ENCODE results near the gene TOMM34.
A peak's percentile ranks its signal among the peaks of the same experiment; 100 is the strongest.

TOMM34 gene

DNA sequence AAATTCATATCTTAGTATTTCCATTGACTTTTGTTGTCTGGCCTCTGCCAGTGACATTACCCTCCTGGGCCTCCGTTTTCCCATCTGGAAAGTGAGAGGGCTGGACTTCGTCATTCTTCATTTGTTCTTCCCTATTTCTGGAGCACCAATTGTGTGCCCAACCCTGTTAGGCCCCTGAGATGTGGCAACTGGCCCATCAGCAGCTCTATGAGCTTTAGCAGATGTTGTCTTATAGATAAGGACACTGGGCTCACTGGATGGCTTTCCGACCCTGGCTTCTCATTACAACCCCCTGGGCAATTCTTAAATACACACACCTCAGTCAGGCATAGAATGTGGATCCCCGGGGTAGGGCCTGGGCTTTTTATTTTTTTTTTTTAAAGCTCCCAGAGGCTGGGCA is 35.7 kb downstream of the TOMM34 start:
- Histone ChIP-seq H3K9me3 (ENCODE audit: control insufficient read depth, low read length) (no peaks in the 10 kb centered on the region), H3K27me3 (replicated peaks; ENCODE audit: control insufficient read depth, insufficient read depth, low read length) (no peaks in the 10 kb centered on the region), H3K4me3 (ENCODE audit: low read length) (no peak overlapping the region), H3K4me1 (ENCODE audit: control insufficient read depth, insufficient read depth, low read length) (no peaks in the 10 kb centered on the region), H3K36me3 (ENCODE audit: control insufficient read depth, insufficient read depth, low read length, severe bottlenecking) (peaks cover 12% of the 10 kb centered on the region), H3K9ac (ENCODE audit: low read length) (no peak overlapping the region)
- no peak for DNase-seq (ENCODE audit: low read depth)

DNA sequence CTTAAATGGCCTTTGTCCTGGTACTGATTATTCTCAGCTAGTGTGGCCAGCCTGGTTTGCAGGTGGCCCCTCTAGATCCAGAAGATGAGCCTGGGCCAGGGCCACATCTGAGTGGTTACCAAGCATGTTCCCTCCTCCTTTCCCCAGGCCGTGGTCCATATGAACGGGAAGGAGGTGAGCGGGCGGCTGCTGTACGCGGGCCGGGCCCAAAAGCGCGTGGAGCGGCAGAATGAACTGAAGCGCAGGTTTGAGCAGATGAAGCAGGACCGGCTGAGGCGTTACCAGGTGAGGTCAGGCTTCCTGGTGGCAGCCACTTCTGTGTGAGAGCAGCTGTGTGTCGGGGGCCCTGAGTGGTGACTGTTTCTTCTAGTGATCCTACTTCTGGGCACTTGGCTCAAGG is 38.8 kb downstream of the TOMM34 start:
- Histone ChIP-seq H3K9me3 (ENCODE audit: control insufficient read depth, low read length) (no peaks in the 10 kb centered on the region), H3K9ac (ENCODE audit: low read length) (no peak overlapping the region), H3K4me1 (ENCODE audit: control insufficient read depth, insufficient read depth, low read length) (no peaks in the 10 kb centered on the region), H3K27me3 (replicated peaks; ENCODE audit: control insufficient read depth, insufficient read depth, low read length) (no peaks in the 10 kb centered on the region), H3K36me3 (ENCODE audit: control insufficient read depth, insufficient read depth, low read length, severe bottlenecking) (peaks cover 17% of the 10 kb centered on the region), H3K4me3 (ENCODE audit: low read length) (no peak overlapping the region)
- DNase-seq (ENCODE audit: low read depth): no peak

GRCh38 chr20:44918761-44919160 is 41.4 kb downstream of the TOMM34 start:
- Histone ChIP-seq H3K9me3 (ENCODE audit: control insufficient read depth, low read length) (no peaks in the 10 kb centered on the region), H3K27me3 (replicated peaks; ENCODE audit: control insufficient read depth, insufficient read depth, low read length) (no peaks in the 10 kb centered on the region), H3K4me1 (ENCODE audit: control insufficient read depth, insufficient read depth, low read length) (peaks cover 3% of the 10 kb centered on the region), H3K36me3 (ENCODE audit: control insufficient read depth, insufficient read depth, low read length, severe bottlenecking) (peaks cover 15% of the 10 kb centered on the region), H3K9ac (ENCODE audit: low read length) (no peak overlapping the region), H3K4me3 (ENCODE audit: low read length) (no peak overlapping the region)
- DNase-seq (ENCODE audit: low read depth): no peak

DNA sequence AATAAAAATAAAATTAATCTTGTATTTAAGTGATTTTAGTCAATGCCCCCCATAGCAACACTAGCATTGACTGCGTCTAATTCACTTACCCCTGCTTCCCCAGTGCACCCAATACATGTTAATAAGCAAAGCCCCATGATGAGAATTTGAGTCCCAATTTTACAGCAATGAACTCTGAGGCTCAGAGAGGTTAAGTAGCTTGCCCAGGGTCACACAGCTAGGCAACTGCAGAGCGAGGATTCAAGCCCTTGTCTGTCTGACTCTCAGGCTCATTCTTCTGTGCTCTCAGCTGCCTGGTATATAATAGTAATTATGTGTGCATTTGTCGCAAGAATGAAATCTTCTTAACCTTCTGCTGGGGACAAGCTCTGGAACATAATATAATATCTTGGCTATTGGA is 41.9 kb downstream of the TOMM34 start:
- peaks cover 16% of the 10 kb centered on the region for H3K36me3 ChIP-seq (ENCODE audit: control insufficient read depth, insufficient read depth, low read length, severe bottlenecking)
- H3K4me1 ChIP-seq (ENCODE audit: control insufficient read depth, insufficient read depth, low read length): peaks cover 3% of the 10 kb centered on the region
- no peak for DNase-seq (ENCODE audit: low read depth)
- no peak overlapping the region for H3K4me3 ChIP-seq (ENCODE audit: low read length)
- H3K27me3 ChIP-seq (replicated peaks; ENCODE audit: control insufficient read depth, insufficient read depth, low read length): no peaks in the 10 kb centered on the region
- no peaks in the 10 kb centered on the region for H3K9me3 ChIP-seq (ENCODE audit: control insufficient read depth, low read length)
- no peak overlapping the region for H3K9ac ChIP-seq (ENCODE audit: low read length)

DNA sequence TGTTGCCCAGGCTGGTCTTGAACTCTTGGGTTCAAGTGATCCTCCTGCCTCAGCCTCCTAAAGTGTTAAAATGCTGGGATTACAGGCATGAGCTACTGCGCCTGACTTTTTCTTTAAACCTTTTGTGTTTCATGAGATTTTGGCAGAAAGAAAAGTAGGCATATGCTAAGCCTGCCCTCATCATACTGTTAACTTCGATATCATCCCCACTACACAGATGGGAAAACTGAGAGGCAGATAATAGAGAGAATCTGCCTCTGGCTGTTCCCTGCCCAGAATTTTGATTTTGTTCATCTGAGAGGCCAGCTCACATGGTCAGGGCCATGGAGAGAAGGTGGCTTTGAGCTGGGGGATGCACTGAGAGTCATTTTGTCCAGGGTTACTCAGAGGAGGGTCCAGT is 42.8 kb downstream of the TOMM34 start:
- H3K36me3 ChIP-seq (ENCODE audit: control insufficient read depth, insufficient read depth, low read length, severe bottlenecking): peaks cover 26% of the 10 kb centered on the region
- no peak overlapping the region for H3K9ac ChIP-seq (ENCODE audit: low read length)
- H3K4me3 ChIP-seq (ENCODE audit: low read length): no peak overlapping the region
- no peaks in the 10 kb centered on the region for H3K9me3 ChIP-seq (ENCODE audit: control insufficient read depth, low read length)
- no peaks in the 10 kb centered on the region for H3K27me3 ChIP-seq (replicated peaks; ENCODE audit: control insufficient read depth, insufficient read depth, low read length)
- peaks cover 3% of the 10 kb centered on the region for H3K4me1 ChIP-seq (ENCODE audit: control insufficient read depth, insufficient read depth, low read length)
- no peak for DNase-seq (ENCODE audit: low read depth)

- Histone ChIP-seq H3K27me3 (replicated peaks; ENCODE audit: control insufficient read depth, insufficient read depth, low read length) (no peaks in the 10 kb centered on the region), H3K9ac (ENCODE audit: low read length) (no peak overlapping the region), H3K4me1 (ENCODE audit: control insufficient read depth, insufficient read depth, low read length) (peaks cover 3% of the 10 kb centered on the region), H3K9me3 (ENCODE audit: control insufficient read depth, low read length) (no peaks in the 10 kb centered on the region), H3K36me3 (ENCODE audit: control insufficient read depth, insufficient read depth, low read length, severe bottlenecking) (peaks cover 26% of the 10 kb centered on the region), H3K4me3 (ENCODE audit: low read length) (no peak overlapping the region)
- DNase-seq (ENCODE audit: low read depth): no peak
Observed at GRCh38 chr20:44916586-44916985, 43.6 kb downstream of the TOMM34 start.

- no peaks in the 10 kb centered on the region for H3K27me3 ChIP-seq (replicated peaks; ENCODE audit: control insufficient read depth, insufficient read depth, low read length)
- peaks cover 26% of the 10 kb centered on the region for H3K36me3 ChIP-seq (ENCODE audit: control insufficient read depth, insufficient read depth, low read length, severe bottlenecking)
- H3K9ac ChIP-seq (ENCODE audit: low read length): no peak overlapping the region
- H3K4me3 ChIP-seq (ENCODE audit: low read length): no peak overlapping the region
- no peak for DNase-seq (ENCODE audit: low read depth)
- no peaks in the 10 kb centered on the region for H3K9me3 ChIP-seq (ENCODE audit: control insufficient read depth, low read length)
- peaks cover 9% of the 10 kb centered on the region for H3K4me1 ChIP-seq (ENCODE audit: control insufficient read depth, insufficient read depth, low read length)
Observed at GRCh38 chr20:44914924-44915323, 45.3 kb downstream of the TOMM34 start.

- peaks cover 45% of the 10 kb centered on the region for H3K36me3 ChIP-seq (ENCODE audit: control insufficient read depth, insufficient read depth, low read length, severe bottlenecking)
- peaks cover 10% of the 10 kb centered on the region for H3K4me1 ChIP-seq (ENCODE audit: control insufficient read depth, insufficient read depth, low read length)
- H3K9ac ChIP-seq (ENCODE audit: low read length): no peak overlapping the region
- H3K9me3 ChIP-seq (ENCODE audit: control insufficient read depth, low read length): no peaks in the 10 kb centered on the region
- H3K4me3 ChIP-seq (ENCODE audit: low read length): no peak overlapping the region
- H3K27me3 ChIP-seq (replicated peaks; ENCODE audit: control insufficient read depth, insufficient read depth, low read length): no peaks in the 10 kb centered on the region
- DNase-seq (ENCODE audit: low read depth): no peak
Observed at GRCh38 chr20:44912189-44912588, 48.0 kb downstream of the TOMM34 start.

- Histone ChIP-seq H3K36me3 (ENCODE audit: control insufficient read depth, insufficient read depth, low read length, severe bottlenecking) (peaks cover 47% of the 10 kb centered on the region), H3K4me1 (ENCODE audit: control insufficient read depth, insufficient read depth, low read length) (peaks cover 18% of the 10 kb centered on the region), H3K9me3 (ENCODE audit: control insufficient read depth, low read length) (no peaks in the 10 kb centered on the region), H3K27me3 (replicated peaks; ENCODE audit: control insufficient read depth, insufficient read depth, low read length) (no peaks in the 10 kb centered on the region), H3K9ac (ENCODE audit: low read length) (no peak overlapping the region), H3K4me3 (ENCODE audit: low read length) (no peak overlapping the region)
- peak; percentile 24 for DNase-seq (ENCODE audit: low read depth)
Observed at GRCh38 chr20:44911264-44911921, 48.8 kb downstream of the TOMM34 start.

- Histone ChIP-seq H3K4me1 (ENCODE audit: control insufficient read depth, insufficient read depth, low read length) (peaks cover 23% of the 10 kb centered on the region), H3K27me3 (replicated peaks; ENCODE audit: control insufficient read depth, insufficient read depth, low read length) (no peaks in the 10 kb centered on the region), H3K9ac (ENCODE audit: low read length) (peak overlapping the region; percentile 81), H3K36me3 (ENCODE audit: control insufficient read depth, insufficient read depth, low read length, severe bottlenecking) (peaks cover 49% of the 10 kb centered on the region), H3K9me3 (ENCODE audit: control insufficient read depth, low read length) (no peaks in the 10 kb centered on the region), H3K4me3 (ENCODE audit: low read length) (peak overlapping the region; percentile 86)
- no peak for DNase-seq (ENCODE audit: low read depth)
Observed at GRCh38 chr20:44910690-44911262, 49.4 kb downstream of the TOMM34 start.

DNA sequence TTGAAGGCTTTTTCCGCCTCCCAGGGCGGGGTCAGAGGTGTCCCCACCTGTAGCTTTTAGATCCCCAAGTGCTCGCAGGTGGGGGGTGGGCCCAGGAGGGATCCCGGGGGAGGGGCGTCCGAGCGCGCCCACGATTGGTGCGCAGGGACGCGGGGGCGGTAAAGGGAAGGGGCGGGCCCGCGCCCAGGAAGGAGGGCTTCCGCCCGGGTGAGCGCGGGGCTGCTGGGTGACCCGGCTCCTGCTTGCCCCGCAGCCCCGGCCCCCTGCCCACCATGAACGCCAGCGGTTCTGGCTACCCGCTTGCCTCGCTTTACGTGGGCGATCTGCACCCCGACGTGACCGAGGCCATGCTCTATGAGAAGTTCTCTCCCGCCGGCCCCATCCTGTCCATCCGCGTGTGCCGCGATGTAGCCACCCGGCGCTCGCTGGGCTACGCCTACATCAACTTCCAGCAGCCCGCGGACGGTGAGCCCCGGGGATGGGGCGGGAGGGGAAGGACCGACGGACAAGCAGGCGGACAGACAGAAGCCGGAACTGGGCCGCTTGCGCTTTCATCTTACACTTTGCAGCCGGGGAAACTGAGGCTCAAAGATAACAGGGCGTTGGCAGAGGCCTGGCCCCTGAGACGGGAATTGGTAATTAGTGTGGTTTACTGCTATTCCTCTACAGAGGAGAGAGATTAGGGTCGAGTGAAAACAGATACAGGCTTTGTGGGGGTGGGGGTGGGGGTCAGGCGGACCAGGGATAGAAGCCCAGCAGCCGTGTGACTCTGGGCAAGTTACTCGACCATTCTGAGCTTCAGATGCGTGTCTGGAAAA is 50.1 kb downstream of the TOMM34 start, which contains the start of gene PABPC1L:
PABPC1L (plus strand) TSS at position 189 of the 818 bp plus-strand sequence; CDS start at position 273, 84 bp downstream.
- Histone ChIP-seq H3K9me3 (ENCODE audit: control insufficient read depth, low read length) (no peaks in the 10 kb centered on the region), H3K4me1 (ENCODE audit: control insufficient read depth, insufficient read depth, low read length) (peaks cover 21% of the 10 kb centered on the region), H3K4me3 (ENCODE audit: low read length) (peak within 1 kb of the TSS; percentile 86), H3K27me3 (replicated peaks; ENCODE audit: control insufficient read depth, insufficient read depth, low read length) (no peaks in the 10 kb centered on the region), H3K36me3 (ENCODE audit: control insufficient read depth, insufficient read depth, low read length, severe bottlenecking) (peaks cover 56% of the 10 kb centered on the region), H3K9ac (ENCODE audit: low read length) (peak within 1 kb of the TSS; percentile 81)
- peak; percentile 79 for DNase-seq (ENCODE audit: low read depth)

All from adipocyte (in vitro differentiated cells).